HEK293 (cell line): ENCODE measurements around the gene CYTH3.

Source experiments
- ZFP37 ChIP-seq: fragments of 450-650 bp; formaldehyde crosslinking; IDR thresholded peaks from 2 replicates; pipeline ENCODE4 v1.5.1; 2016; ENCODE audit warnings: missing biosample characterization, missing genetic modification characterization
- ZNF350 ChIP-seq: fragments of 450-650 bp; formaldehyde crosslinking; IDR thresholded peaks from 2 replicates; pipeline ENCODE4 v1.5.0; 2017; ENCODE audit warnings: missing biosample characterization, mild to moderate bottlenecking, missing genetic modification characterization
- ZNF37A ChIP-seq: fragments of 450-650 bp; IDR thresholded peaks from 2 replicates; pipeline ENCODE4 v1.5.1; 2018; ENCODE audit warnings: missing biosample characterization, missing genetic modification characterization
- ZNF473 ChIP-seq: fragments of 450-650 bp; formaldehyde crosslinking; IDR thresholded peaks from 2 replicates; pipeline ENCODE4 v1.5.1; 2017; ENCODE audit warnings: missing biosample characterization, missing genetic modification characterization
- ZNF664 ChIP-seq: fragments of 450-650 bp; formaldehyde crosslinking; IDR thresholded peaks from 2 replicates; pipeline ENCODE4 v1.5.1; 2016; ENCODE audit warnings: missing biosample characterization, missing genetic modification characterization
- ZNF704 ChIP-seq: fragments of 450-650 bp; formaldehyde crosslinking; IDR thresholded peaks from 2 replicates; pipeline ENCODE4 v1.5.1; 2016; ENCODE audit warnings: missing biosample characterization, missing genetic modification characterization
- TF ChIP-seq, protein P1 (sequence below): fragments of 450-650 bp; formaldehyde crosslinking; IDR thresholded peaks from 2 replicates; pipeline ENCODE4 v1.5.1; 2016; ENCODE audit warnings: missing biosample characterization, missing genetic modification characterization
- TF ChIP-seq, protein P2 (sequence below): fragments of 450-650 bp; formaldehyde crosslinking; IDR thresholded peaks from 2 replicates; pipeline ENCODE4 v1.5.1; 2016; ENCODE audit warnings: missing biosample characterization, missing genetic modification characterization
- TF ChIP-seq, protein P3 (sequence below): fragments of 450-650 bp; formaldehyde crosslinking; IDR thresholded peaks from 2 replicates; pipeline ENCODE4 v1.5.1; 2016; ENCODE audit warnings: missing biosample characterization, missing genetic modification characterization
- TF ChIP-seq, protein P4 (sequence below): fragments of 450-650 bp; formaldehyde crosslinking; IDR thresholded peaks from 2 replicates; pipeline ENCODE4 v1.5.1; 2016; ENCODE audit warnings: missing biosample characterization, missing genetic modification characterization

GRCh38 chr7:6127110-6127490 lies 145.3 kb downstream of the CYTH3 start:
- TF ChIP-seq ZNF704 (tag by site-specific recombination) (no peak), ZNF664 (no peak), ZNF350 (no peak), ZNF37A (no peak), ZNF473 (tag by site-specific recombination) (no peak), ZFP37 (no peak)
- TF ChIP-seq, protein P1, sequence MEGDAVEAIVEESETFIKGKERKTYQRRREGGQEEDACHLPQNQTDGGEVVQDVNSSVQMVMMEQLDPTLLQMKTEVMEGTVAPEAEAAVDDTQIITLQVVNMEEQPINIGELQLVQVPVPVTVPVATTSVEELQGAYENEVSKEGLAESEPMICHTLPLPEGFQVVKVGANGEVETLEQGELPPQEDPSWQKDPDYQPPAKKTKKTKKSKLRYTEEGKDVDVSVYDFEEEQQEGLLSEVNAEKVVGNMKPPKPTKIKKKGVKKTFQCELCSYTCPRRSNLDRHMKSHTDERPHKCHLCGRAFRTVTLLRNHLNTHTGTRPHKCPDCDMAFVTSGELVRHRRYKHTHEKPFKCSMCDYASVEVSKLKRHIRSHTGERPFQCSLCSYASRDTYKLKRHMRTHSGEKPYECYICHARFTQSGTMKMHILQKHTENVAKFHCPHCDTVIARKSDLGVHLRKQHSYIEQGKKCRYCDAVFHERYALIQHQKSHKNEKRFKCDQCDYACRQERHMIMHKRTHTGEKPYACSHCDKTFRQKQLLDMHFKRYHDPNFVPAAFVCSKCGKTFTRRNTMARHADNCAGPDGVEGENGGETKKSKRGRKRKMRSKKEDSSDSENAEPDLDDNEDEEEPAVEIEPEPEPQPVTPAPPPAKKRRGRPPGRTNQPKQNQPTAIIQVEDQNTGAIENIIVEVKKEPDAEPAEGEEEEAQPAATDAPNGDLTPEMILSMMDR (tag by site-specific recombination): no peak
- TF ChIP-seq, protein P2, sequence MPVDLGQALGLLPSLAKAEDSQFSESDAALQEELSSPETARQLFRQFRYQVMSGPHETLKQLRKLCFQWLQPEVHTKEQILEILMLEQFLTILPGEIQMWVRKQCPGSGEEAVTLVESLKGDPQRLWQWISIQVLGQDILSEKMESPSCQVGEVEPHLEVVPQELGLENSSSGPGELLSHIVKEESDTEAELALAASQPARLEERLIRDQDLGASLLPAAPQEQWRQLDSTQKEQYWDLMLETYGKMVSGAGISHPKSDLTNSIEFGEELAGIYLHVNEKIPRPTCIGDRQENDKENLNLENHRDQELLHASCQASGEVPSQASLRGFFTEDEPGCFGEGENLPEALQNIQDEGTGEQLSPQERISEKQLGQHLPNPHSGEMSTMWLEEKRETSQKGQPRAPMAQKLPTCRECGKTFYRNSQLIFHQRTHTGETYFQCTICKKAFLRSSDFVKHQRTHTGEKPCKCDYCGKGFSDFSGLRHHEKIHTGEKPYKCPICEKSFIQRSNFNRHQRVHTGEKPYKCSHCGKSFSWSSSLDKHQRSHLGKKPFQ (tag by site-specific recombination): no peak
- TF ChIP-seq, protein P3, sequence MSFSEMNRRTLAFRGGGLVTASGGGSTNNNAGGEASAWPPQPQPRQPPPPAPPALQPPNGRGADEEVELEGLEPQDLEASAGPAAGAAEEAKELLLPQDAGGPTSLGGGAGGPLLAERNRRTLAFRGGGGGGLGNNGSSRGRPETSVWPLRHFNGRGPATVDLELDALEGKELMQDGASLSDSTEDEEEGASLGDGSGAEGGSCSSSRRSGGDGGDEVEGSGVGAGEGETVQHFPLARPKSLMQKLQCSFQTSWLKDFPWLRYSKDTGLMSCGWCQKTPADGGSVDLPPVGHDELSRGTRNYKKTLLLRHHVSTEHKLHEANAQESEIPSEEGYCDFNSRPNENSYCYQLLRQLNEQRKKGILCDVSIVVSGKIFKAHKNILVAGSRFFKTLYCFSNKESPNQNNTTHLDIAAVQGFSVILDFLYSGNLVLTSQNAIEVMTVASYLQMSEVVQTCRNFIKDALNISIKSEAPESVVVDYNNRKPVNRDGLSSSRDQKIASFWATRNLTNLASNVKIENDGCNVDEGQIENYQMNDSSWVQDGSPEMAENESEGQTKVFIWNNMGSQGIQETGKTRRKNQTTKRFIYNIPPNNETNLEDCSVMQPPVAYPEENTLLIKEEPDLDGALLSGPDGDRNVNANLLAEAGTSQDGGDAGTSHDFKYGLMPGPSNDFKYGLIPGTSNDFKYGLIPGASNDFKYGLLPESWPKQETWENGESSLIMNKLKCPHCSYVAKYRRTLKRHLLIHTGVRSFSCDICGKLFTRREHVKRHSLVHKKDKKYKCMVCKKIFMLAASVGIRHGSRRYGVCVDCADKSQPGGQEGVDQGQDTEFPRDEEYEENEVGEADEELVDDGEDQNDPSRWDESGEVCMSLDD (tag by site-specific recombination): no peak
- TF ChIP-seq, protein P4, sequence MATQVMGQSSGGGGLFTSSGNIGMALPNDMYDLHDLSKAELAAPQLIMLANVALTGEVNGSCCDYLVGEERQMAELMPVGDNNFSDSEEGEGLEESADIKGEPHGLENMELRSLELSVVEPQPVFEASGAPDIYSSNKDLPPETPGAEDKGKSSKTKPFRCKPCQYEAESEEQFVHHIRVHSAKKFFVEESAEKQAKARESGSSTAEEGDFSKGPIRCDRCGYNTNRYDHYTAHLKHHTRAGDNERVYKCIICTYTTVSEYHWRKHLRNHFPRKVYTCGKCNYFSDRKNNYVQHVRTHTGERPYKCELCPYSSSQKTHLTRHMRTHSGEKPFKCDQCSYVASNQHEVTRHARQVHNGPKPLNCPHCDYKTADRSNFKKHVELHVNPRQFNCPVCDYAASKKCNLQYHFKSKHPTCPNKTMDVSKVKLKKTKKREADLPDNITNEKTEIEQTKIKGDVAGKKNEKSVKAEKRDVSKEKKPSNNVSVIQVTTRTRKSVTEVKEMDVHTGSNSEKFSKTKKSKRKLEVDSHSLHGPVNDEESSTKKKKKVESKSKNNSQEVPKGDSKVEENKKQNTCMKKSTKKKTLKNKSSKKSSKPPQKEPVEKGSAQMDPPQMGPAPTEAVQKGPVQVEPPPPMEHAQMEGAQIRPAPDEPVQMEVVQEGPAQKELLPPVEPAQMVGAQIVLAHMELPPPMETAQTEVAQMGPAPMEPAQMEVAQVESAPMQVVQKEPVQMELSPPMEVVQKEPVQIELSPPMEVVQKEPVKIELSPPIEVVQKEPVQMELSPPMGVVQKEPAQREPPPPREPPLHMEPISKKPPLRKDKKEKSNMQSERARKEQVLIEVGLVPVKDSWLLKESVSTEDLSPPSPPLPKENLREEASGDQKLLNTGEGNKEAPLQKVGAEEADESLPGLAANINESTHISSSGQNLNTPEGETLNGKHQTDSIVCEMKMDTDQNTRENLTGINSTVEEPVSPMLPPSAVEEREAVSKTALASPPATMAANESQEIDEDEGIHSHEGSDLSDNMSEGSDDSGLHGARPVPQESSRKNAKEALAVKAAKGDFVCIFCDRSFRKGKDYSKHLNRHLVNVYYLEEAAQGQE: no peak
